Measurements from ENCODE around the gene FASTKD1.

DNA sequence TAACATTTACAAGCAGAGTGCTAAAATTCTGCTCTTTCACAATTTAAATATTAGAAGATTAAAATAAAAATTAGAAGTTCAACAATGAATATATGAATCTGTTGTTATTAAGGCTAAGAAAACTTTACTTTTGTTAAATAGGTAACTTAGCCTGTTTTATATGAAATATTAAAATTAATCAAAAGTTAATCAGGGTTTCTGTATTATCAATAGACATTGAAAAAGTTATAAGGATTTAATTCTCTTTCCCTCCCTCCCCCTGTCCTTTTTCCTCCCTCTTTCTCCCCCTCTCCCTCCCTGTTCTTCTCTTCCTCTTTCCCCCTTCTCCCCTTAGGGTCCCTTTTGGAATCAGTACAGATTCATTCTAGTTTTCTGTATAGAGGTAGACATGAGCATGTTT lies 82.3 kb downstream of the FASTKD1 start:
- TF ChIP-seq, protein P1, sequence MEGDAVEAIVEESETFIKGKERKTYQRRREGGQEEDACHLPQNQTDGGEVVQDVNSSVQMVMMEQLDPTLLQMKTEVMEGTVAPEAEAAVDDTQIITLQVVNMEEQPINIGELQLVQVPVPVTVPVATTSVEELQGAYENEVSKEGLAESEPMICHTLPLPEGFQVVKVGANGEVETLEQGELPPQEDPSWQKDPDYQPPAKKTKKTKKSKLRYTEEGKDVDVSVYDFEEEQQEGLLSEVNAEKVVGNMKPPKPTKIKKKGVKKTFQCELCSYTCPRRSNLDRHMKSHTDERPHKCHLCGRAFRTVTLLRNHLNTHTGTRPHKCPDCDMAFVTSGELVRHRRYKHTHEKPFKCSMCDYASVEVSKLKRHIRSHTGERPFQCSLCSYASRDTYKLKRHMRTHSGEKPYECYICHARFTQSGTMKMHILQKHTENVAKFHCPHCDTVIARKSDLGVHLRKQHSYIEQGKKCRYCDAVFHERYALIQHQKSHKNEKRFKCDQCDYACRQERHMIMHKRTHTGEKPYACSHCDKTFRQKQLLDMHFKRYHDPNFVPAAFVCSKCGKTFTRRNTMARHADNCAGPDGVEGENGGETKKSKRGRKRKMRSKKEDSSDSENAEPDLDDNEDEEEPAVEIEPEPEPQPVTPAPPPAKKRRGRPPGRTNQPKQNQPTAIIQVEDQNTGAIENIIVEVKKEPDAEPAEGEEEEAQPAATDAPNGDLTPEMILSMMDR (IDR thresholded peaks at IDR 0.05; ENCODE audit: extremely low read depth in 1 of 2, insufficient read depth in 1 of 2, low read depth in 1 of 2, low read length in 2 of 2) = no peak
- TF ChIP-seq JUN (IDR thresholded peaks at IDR 0.05; ENCODE audit: borderline replicate concordance, insufficient read depth, insufficient read length, low read depth) (no peak), POLR2A (IDR thresholded peaks at IDR 0.05; ENCODE audit: low read depth, low read length) (no peak), MYC (IDR thresholded peaks at IDR 0.05; ENCODE audit: low read depth, low read length) (no peak), POLR2AphosphoS5 (IDR thresholded peaks at IDR 0.05; ENCODE audit: insufficient read depth, low read depth, low read length) (no peak), EZH2 (IDR thresholded peaks at IDR 0.05; ENCODE audit: borderline replicate concordance, low read depth, low read length, severe bottlenecking) (no peak), FOS (IDR thresholded peaks at IDR 0.05; ENCODE audit: borderline replicate concordance, insufficient read depth, low read length) (no peak)
- TF ChIP-seq, protein P2, sequence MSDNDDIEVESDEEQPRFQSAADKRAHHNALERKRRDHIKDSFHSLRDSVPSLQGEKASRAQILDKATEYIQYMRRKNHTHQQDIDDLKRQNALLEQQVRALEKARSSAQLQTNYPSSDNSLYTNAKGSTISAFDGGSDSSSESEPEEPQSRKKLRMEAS (IDR thresholded peaks at IDR 0.05; ENCODE audit: insufficient read depth, insufficient read length) = no peak
